Endodermal cell (in vitro differentiated cells): Measurements from ENCODE around the gene ZSCAN10. TPM values are rescaled to one million over a fixed set of nuclear protein-coding genes. Genes with fewer than 3 reads are reported as not detected.

Experiments
- DNase-seq: peaks from one replicate; pipeline ENCODE4 v3.0.0-alpha.2; 2017
- H3K27ac ChIP-seq: 2 replicates; pipeline ENCODE4 v1.5.1; 2013; ENCODE audit warnings: mild to moderate bottlenecking, low read depth, low read length, moderate library complexity
- H3K27me3 ChIP-seq: 2 replicates; pipeline ENCODE4 v1.6.1; 2013; ENCODE audit warnings: mild to moderate bottlenecking, low read length, moderate library complexity; ENCODE audit not compliant: insufficient read depth, control insufficient read depth, poor library complexity, severe bottlenecking
- H3K36me3 ChIP-seq: 2 replicates; pipeline ENCODE4 v1.7.0; 2013; ENCODE audit warnings: mild to moderate bottlenecking, low read length, moderate library complexity; ENCODE audit not compliant: control insufficient read depth, insufficient read depth
- H3K4me1 ChIP-seq: one replicate; pipeline ENCODE4 v1.7.0; 2013; ENCODE audit warnings: low read length; ENCODE audit not compliant: control insufficient read depth, insufficient read depth
- H3K4me3 ChIP-seq: 2 replicates; pipeline ENCODE4 v1.5.1; 2013; ENCODE audit warnings: mild to moderate bottlenecking, low read length, moderate library complexity
- H3K9ac ChIP-seq: 2 replicates; pipeline ENCODE4 v1.6.1; 2013; ENCODE audit warnings: mild to moderate bottlenecking, low read length, moderate library complexity; ENCODE audit not compliant: poor library complexity, severe bottlenecking; ENCODE audit errors: extremely low read depth
- H3K9me3 ChIP-seq: 2 replicates; pipeline ENCODE4 v1.6.1; 2013; ENCODE audit warnings: mild to moderate bottlenecking, low read length, moderate library complexity; ENCODE audit not compliant: control insufficient read depth
- H3K27ac Mint-ChIP-seq: 2 replicates; pipeline ENCODE4 v1.8.0; 2020; ENCODE audit warnings: mixed read lengths
- H3K27me3 Mint-ChIP-seq: 2 replicates; pipeline ENCODE4 v1.8.0; 2021; ENCODE audit warnings: mild to moderate bottlenecking, mixed read lengths; ENCODE audit not compliant: insufficient read depth
- H3K36me3 Mint-ChIP-seq: 2 replicates; pipeline ENCODE4 v1.8.0; 2020; ENCODE audit warnings: low read depth, mixed read lengths
- H3K4me1 Mint-ChIP-seq: 2 replicates; pipeline ENCODE4 v1.8.0; 2020; ENCODE audit warnings: mixed read lengths
- H3K4me3 Mint-ChIP-seq: 2 replicates; pipeline ENCODE4 v1.8.0; 2020; ENCODE audit warnings: mild to moderate bottlenecking, moderate library complexity, mixed read lengths
- H3K9me3 Mint-ChIP-seq: 2 replicates; pipeline ENCODE4 v1.8.0; 2020; ENCODE audit warnings: mild to moderate bottlenecking, mixed read lengths
- CTCF ChIP-seq: fragments of 200-600 bp; sonication (generic); conservative IDR thresholded peaks from 2 replicates; pipeline ENCODE4 v1.5.0; 2021; ENCODE audit warnings: antibody characterized with exemption, mild to moderate bottlenecking
- WGBS, 2 experiments: methylation state at CpG; one replicate each; pipeline versions ENCODE4 v1.1.5 to v1.1.7; 2013; ENCODE audit warnings: missing lambda C conversion rate in 2 of 2, mixed read lengths in 1 of 2; ENCODE audit not compliant: insufficient coverage in 1 of 2, insufficient read length in 1 of 2; 5-methylcytosine and 5-hydroxymethylcytosine counted together
- total RNA-seq, 2 donors: library from RNA; stranded (reverse); fragmentation: NEBNext Ultra II Directional in 1 of 2; extraction: Animal tissue kit (Norgen Biotek cat#: 25700) in 1 of 2; gene quantifications; 2 replicates in 1 of 2; 3 replicates in 1 of 2; pipeline ENCODE4 v1.2.1, GENCODE V29; 2021

The ZSCAN10 gene
- total RNA-seq, 2 donors from 2014 or later: 36.6 to 70.0 TPM

DNA sequence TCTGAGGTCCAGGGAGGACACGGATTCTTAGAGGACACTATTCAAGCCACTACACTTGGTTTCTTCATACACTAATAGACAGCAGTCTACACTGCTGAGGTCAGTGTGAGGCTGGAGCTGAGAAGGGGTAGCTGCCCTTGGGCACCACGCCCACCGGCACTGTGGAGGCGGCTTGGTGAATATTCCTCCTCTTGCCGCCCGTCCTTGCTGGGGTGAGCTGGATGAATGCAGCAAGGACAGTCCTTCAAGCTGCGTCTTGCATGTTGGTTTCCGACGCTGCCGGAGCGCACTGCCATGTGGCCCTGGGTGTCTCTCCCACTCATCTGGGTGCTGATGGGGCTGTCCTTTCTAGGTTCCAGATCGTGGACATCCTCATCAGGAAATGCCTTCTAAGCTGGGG is 15.9 kb upstream of the ZSCAN10 start:
- Mint-ChIP-seq H3K9me3 (no peaks in the 10 kb centered on the region), H3K4me1 (peaks cover 18% of the 10 kb centered on the region), H3K36me3 (peaks cover 32% of the 10 kb centered on the region), H3K4me3 (peak overlapping the region; percentile 82), H3K27me3 (peaks cover 2% of the 10 kb centered on the region), H3K27ac (no peak overlapping the region)
- 97 to 100% methylated on average over 3 to 12 of the region's 12 CpGs for WGBS, 2 experiments
- peaks cover 8% of the 10 kb centered on the region for H3K4me1 ChIP-seq
- no peak overlapping the region for H3K9ac ChIP-seq
- H3K9me3 ChIP-seq: no peaks in the 10 kb centered on the region
- no peak overlapping the region for H3K4me3 ChIP-seq
- peak; percentile 47 for DNase-seq
- no peak for TF ChIP-seq CTCF
- no peak overlapping the region for H3K27ac ChIP-seq
- H3K27me3 ChIP-seq: no peaks in the 10 kb centered on the region
- peaks cover 20% of the 10 kb centered on the region for H3K36me3 ChIP-seq

- Mint-ChIP-seq H3K27ac (peak overlapping the region; percentile 61), H3K9me3 (no peaks in the 10 kb centered on the region), H3K4me1 (peaks cover 18% of the 10 kb centered on the region), H3K36me3 (peaks cover 26% of the 10 kb centered on the region), H3K27me3 (peaks cover 4% of the 10 kb centered on the region), H3K4me3 (peak overlapping the region; percentile 82)
- peak overlapping the region; percentile 95 for H3K4me3 ChIP-seq
- 84 to 89% methylated on average over 9 to 17 of the region's 17 CpGs for WGBS, 2 experiments
- H3K36me3 ChIP-seq: peaks cover 20% of the 10 kb centered on the region
- no peaks in the 10 kb centered on the region for H3K9me3 ChIP-seq
- H3K27me3 ChIP-seq: no peaks in the 10 kb centered on the region
- H3K9ac ChIP-seq: no peak overlapping the region
- peaks cover 8% of the 10 kb centered on the region for H3K4me1 ChIP-seq
- TF ChIP-seq CTCF: no peak
- no peak for DNase-seq
- H3K27ac ChIP-seq: no peak overlapping the region
Observed at GRCh38 chr16:3113765-3114479, 14.8 kb upstream of the ZSCAN10 start.

DNA sequence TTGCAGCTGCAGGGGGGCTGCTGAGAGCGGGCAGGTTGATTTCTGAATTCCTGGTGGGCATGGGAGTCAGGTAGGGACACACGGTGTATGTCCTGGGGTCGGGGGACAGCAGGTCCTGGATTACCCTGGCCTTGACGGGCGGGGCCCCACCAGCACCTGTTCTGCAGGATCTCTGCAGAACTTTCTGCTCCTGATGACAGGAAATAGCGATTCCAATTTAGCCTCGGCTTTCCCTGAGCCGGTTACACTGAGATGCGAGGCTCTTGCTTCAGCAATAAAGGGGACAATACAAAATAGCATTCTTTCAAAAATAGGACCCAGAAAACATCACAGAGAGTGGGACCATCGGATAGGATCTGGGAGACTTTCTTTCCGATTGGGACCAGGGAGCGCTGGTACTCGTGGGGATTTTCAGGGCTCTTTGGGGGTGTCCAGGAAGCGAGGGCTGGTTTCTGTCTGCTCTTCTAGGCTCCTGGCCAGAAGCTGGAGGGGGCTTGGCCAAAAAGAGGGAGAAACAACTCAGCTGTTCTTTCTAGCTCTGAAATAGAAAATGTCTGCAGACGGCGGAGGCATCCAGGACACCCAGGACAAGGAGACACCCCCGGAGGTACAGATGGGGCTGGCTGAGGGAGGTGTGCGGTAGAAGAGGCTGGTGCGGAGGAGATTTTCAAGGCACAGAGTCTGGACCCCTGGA is 13.9 kb upstream of the ZSCAN10 start:
- H3K9ac ChIP-seq: peak overlapping the region; percentile 62

More for the DNA sequence above, 13.9 kb upstream of the ZSCAN10 start:
- H3K4me1 Mint-ChIP-seq: peaks cover 18% of the 10 kb centered on the region
- peaks cover 22% of the 10 kb centered on the region for H3K36me3 Mint-ChIP-seq
- H3K4me3 Mint-ChIP-seq: peak overlapping the region; percentile 82
- no peaks in the 10 kb centered on the region for H3K9me3 Mint-ChIP-seq
- peak overlapping the region; percentile 84 for H3K27ac Mint-ChIP-seq
- Histone ChIP-seq H3K4me1 (peaks cover 8% of the 10 kb centered on the region), H3K27me3 (no peaks in the 10 kb centered on the region), H3K27ac (no peak overlapping the region), H3K9me3 (no peaks in the 10 kb centered on the region), H3K36me3 (peaks cover 17% of the 10 kb centered on the region), H3K4me3 (peak overlapping the region; percentile 95)
- TF ChIP-seq CTCF: no peak
- H3K27me3 Mint-ChIP-seq: peaks cover 4% of the 10 kb centered on the region
- 44 to 52% methylated on average over 18 to 19 of the region's 19 CpGs for WGBS, 2 experiments
- DNase-seq: no peak
